A673 (cell line): ENCODE results near the gene TNFAIP3. TPM values are rescaled to one million over a fixed set of nuclear protein-coding genes. Genes with fewer than 3 reads are reported as not detected.

ENCODE experiments used
- BruUV-seq: library from RNA; stranded (reverse); fragments of 400-500 nt; replicated peaks from 2 replicates; lab custom pipeline; 2021; lab: Mats Ljungman, UMichigan
- CTCF ChIA-PET: fragments of 300-600 bp; sonication (Branson Sonifier 250); formaldehyde crosslinking; loops from one replicate; lab custom pipeline; 2022; ENCODE audit warnings: antibody characterized with exemption; lab: Charles Lee
- POLR2A ChIA-PET: fragments of 300-600 bp; sonication (Branson Sonifier 250); formaldehyde crosslinking; loops from one replicate; lab custom pipeline; 2022; ENCODE audit warnings: antibody characterized with exemption; ENCODE audit not compliant: low non-redundant PET; lab: Charles Lee
- DNase-seq: peaks from one replicate; pipeline ENCODE4 v3.0.0-alpha.2; 2015; ENCODE audit warnings: low spot score
- H3K27ac ChIP-seq: fragments of 200-600 bp; sonication (generic); 2 replicates; pipeline ENCODE4 v1.5.1; 2016; ENCODE audit warnings: mixed run types, low read depth, mild to moderate bottlenecking, mixed read lengths, antibody characterized with exemption, low read length; ENCODE audit not compliant: poor library complexity, severe bottlenecking
- H3K27me3 ChIP-seq: fragments of 200-600 bp; sonication (generic); replicated peaks from 2 replicates; pipeline ENCODE4 v1.6.1; 2017; ENCODE audit warnings: mixed run types, low read depth, mild to moderate bottlenecking, mixed read lengths, antibody characterized with exemption, low read length; ENCODE audit not compliant: insufficient read depth, poor library complexity
- H3K36me3 ChIP-seq: fragments of 200-600 bp; sonication (generic); 2 replicates; pipeline ENCODE4 v1.6.1; 2016; ENCODE audit warnings: mixed run types, mild to moderate bottlenecking, mixed read lengths, antibody characterized with exemption, low read length; ENCODE audit not compliant: insufficient read depth, poor library complexity, severe bottlenecking
- H3K4me1 ChIP-seq: fragments of 200-600 bp; sonication (generic); 2 replicates; pipeline ENCODE4 v1.6.1; 2017; ENCODE audit warnings: mixed run types, mild to moderate bottlenecking, mixed read lengths, antibody characterized with exemption, low read length; ENCODE audit not compliant: insufficient read depth, poor library complexity, severe bottlenecking
- H3K4me3 ChIP-seq: fragments of 200-600 bp; sonication (generic); 2 replicates; pipeline ENCODE4 v1.5.1; 2016; ENCODE audit warnings: low read depth, mixed run types, mild to moderate bottlenecking, mixed read lengths, low read length; ENCODE audit not compliant: poor library complexity, severe bottlenecking
- H3K9me3 ChIP-seq: fragments of 200-600 bp; sonication (generic); 2 replicates; pipeline ENCODE4 v1.6.1; 2016; ENCODE audit warnings: mixed run types, low read depth, mild to moderate bottlenecking, mixed read lengths, antibody characterized with exemption, low read length; ENCODE audit not compliant: poor library complexity, severe bottlenecking
- CTCF ChIP-seq: fragments of 300-800, 200-600 bp; sonication (generic); conservative IDR thresholded peaks from 2 replicates; pipeline ENCODE4 v1.5.1; 2017; ENCODE audit warnings: low read depth, mild to moderate bottlenecking, antibody characterized with exemption, low read length, moderate library complexity, mixed read lengths
- EZH2 ChIP-seq: fragments of 200-600 bp; sonication (generic); IDR thresholded peaks from 2 replicates; pipeline ENCODE4 v1.6.1; 2017; ENCODE audit warnings: borderline replicate concordance, low read depth, mild to moderate bottlenecking, mixed read lengths, antibody characterized with exemption, low read length; ENCODE audit not compliant: poor library complexity, severe bottlenecking
- intact Hi-C: fragments of 100-400 bp; cut with micrococcal nuclease; formaldehyde crosslinking; loops from one replicate; pipeline ENCODE4 v1.10.0; 2022; ENCODE audit not compliant: unreplicated experiment
- total RNA-seq: library from RNA; stranded (reverse); gene quantifications from 2 replicates; pipeline ENCODE4 v1.2.3, GENCODE V29; 2021

TNFAIP3 gene
- total RNA-seq, 1 experiment from 2014 or later: 12.7 TPM

- ChIA-PET POLR2A (no interaction called here), CTCF (no interaction called here)
- Histone ChIP-seq H3K9me3 (no peaks in the 10 kb centered on the region), H3K27ac (no peak overlapping the region), H3K4me3 (no peak overlapping the region), H3K27me3 (peaks cover 87% of the 10 kb centered on the region), H3K4me1 (no peaks in the 10 kb centered on the region), H3K36me3 (no peaks in the 10 kb centered on the region)
- intact Hi-C loops: no loop called here
- no TSS peak for BruUV-seq
- no peak for DNase-seq
- TF ChIP-seq CTCF: no peak
- TF ChIP-seq EZH2: no peak
Observed at GRCh38 chr6:137848672-137849071, 18.4 kb upstream of the TNFAIP3 start.

GRCh38 chr6:137849181-137849980 is 17.7 kb upstream of the TNFAIP3 start:
- ChIA-PET POLR2A (no interaction called here), CTCF (no interaction called here)
- BruUV-seq: no TSS peak
- no peak for DNase-seq
- H3K4me1 ChIP-seq: no peaks in the 10 kb centered on the region
- intact Hi-C loops: no loop called here
- H3K27me3 ChIP-seq: peaks cover 81% of the 10 kb centered on the region
- no peaks in the 10 kb centered on the region for H3K36me3 ChIP-seq
- H3K9me3 ChIP-seq: no peaks in the 10 kb centered on the region
- no peak for TF ChIP-seq CTCF
- TF ChIP-seq EZH2: no peak
- no peak overlapping the region for H3K27ac ChIP-seq
- no peak overlapping the region for H3K4me3 ChIP-seq

GRCh38 chr6:137849981-137850714 is 16.9 kb upstream of the TNFAIP3 start:
- H3K9me3 ChIP-seq: no peaks in the 10 kb centered on the region
- no peak for TF ChIP-seq EZH2
- TF ChIP-seq CTCF: no peak
- no peak overlapping the region for H3K4me3 ChIP-seq
- ChIA-PET CTCF (no interaction called here), POLR2A (no interaction called here)
- DNase-seq: no peak
- BruUV-seq: no TSS peak
- peaks cover 89% of the 10 kb centered on the region for H3K27me3 ChIP-seq
- intact Hi-C loops: loop anchor here (5.0 kb wide), 1 partner anchor 143 kb away; no protein-coding TSS in a partner anchor
- H3K27ac ChIP-seq: no peak overlapping the region
- no peaks in the 10 kb centered on the region for H3K36me3 ChIP-seq
- no peaks in the 10 kb centered on the region for H3K4me1 ChIP-seq
